Kidney (tissue), 14 donors: ENCODE measurements around the gene WLS. TPM values are rescaled to one million over a fixed set of nuclear protein-coding genes. Genes with fewer than 3 reads are reported as not detected.
A peak's percentile ranks its signal among the peaks of the same experiment; 100 is the strongest.

Experiments
- DNase-seq, 5 donors: peaks; one replicate each; pipeline ENCODE4 v3.0.0-alpha.2; 2013 to 2020
- FAIRE-seq: peaks from 2 replicates; lab custom pipeline; 2012; peaks lifted over from hg19 to GRCh38; lab: Jason Lieb, UNC
- H3K27ac ChIP-seq, 2 donors: one replicate each; pipeline ENCODE4 v1.7.0; 2013; ENCODE audit warnings: low read depth in 2 of 2, low read length in 2 of 2, inconsistent platforms in 1 of 2
- H3K27me3 ChIP-seq: one replicate; pipeline ENCODE4 v1.7.1; 2013; ENCODE audit warnings: low read length, inconsistent platforms; ENCODE audit not compliant: control insufficient read depth, insufficient read depth
- H3K36me3 ChIP-seq, 3 donors: one replicate each; pipeline versions ENCODE4 v1.7.0 to v1.7.1; 2013; ENCODE audit warnings: low read length in 3 of 3, control low read depth in 1 of 3, inconsistent platforms in 1 of 3; ENCODE audit not compliant: insufficient read depth in 3 of 3, control insufficient read depth in 2 of 3
- H3K4me1 ChIP-seq, 3 donors: one replicate each; pipeline versions ENCODE4 v1.7.0 to v1.7.1; 2013; ENCODE audit warnings: low read length in 3 of 3, inconsistent platforms in 1 of 3, low read depth in 1 of 3; ENCODE audit not compliant: control insufficient read depth in 2 of 3, insufficient read depth in 2 of 3
- H3K4me3 ChIP-seq, 3 donors: one replicate each; pipeline versions ENCODE4 v1.7.0 to v1.8.1; 2013; ENCODE audit warnings: low read length in 3 of 3, control low read depth in 1 of 3, inconsistent platforms in 1 of 3
- H3K9ac ChIP-seq, 3 donors: one replicate each; pipeline versions ENCODE4 v1.7.0 to v1.7.1; 2013; ENCODE audit warnings: low read length in 3 of 3, control low read depth in 1 of 3, inconsistent platforms in 1 of 3
- H3K9me3 ChIP-seq, 3 donors: one replicate each; pipeline versions ENCODE4 v1.7.0 to v1.7.1; 2013; ENCODE audit warnings: low read length in 3 of 3, control low read depth in 1 of 3, inconsistent platforms in 1 of 3; ENCODE audit not compliant: control insufficient read depth in 2 of 3, insufficient read depth in 1 of 3
- intact Hi-C: fragments of 100-400 bp; cut with DNase I; formaldehyde crosslinking; loops from one replicate; pipeline ENCODE4 v1.11.1; 2022
- polyA plus RNA-seq: library from polyadenylated mRNA; stranded (reverse); fragments of 350-450 nt; fragmentation: Illumina TruSeq; extraction: RNeasy Lipid Tissue Mini Kit (QIAGEN cat#74804); gene quantifications from one replicate; pipeline ENCODE4 v1.2.3, GENCODE V29; 2014; ENCODE audit warnings: low read depth, low replicate concordance; ENCODE audit not compliant: insufficient read depth
- total RNA-seq: library from RNA; stranded (reverse); fragmentation: NEBNext Ultra II Directional; extraction: Animal tissue kit (Norgen Biotek cat#: 25700); gene quantifications from one replicate; pipeline ENCODE4 v1.2.1, GENCODE V29; 2021
- TF ChIP-seq, protein P1 (sequence below): IDR thresholded peaks from 3 replicates; pipeline ENCODE4 v1.5.1; 2012; ENCODE audit warnings: mild to moderate bottlenecking, moderate library complexity, borderline replicate concordance; ENCODE audit not compliant: insufficient read depth; ENCODE audit errors: extremely low read depth
- donor health status: control.
- donor health status: control.
- donor health status: control.
- donor health status: control.
- donor health status: control.
- donor health status: DM: yes; HTN: yes; CAD: no.
- donor health status: Normal renal cell carcinoma (clear cell type).

WLS gene
- total and polyA plus RNA-seq, 2 donors from 2014 or later, result 92.3 to 147 TPM

DNA sequence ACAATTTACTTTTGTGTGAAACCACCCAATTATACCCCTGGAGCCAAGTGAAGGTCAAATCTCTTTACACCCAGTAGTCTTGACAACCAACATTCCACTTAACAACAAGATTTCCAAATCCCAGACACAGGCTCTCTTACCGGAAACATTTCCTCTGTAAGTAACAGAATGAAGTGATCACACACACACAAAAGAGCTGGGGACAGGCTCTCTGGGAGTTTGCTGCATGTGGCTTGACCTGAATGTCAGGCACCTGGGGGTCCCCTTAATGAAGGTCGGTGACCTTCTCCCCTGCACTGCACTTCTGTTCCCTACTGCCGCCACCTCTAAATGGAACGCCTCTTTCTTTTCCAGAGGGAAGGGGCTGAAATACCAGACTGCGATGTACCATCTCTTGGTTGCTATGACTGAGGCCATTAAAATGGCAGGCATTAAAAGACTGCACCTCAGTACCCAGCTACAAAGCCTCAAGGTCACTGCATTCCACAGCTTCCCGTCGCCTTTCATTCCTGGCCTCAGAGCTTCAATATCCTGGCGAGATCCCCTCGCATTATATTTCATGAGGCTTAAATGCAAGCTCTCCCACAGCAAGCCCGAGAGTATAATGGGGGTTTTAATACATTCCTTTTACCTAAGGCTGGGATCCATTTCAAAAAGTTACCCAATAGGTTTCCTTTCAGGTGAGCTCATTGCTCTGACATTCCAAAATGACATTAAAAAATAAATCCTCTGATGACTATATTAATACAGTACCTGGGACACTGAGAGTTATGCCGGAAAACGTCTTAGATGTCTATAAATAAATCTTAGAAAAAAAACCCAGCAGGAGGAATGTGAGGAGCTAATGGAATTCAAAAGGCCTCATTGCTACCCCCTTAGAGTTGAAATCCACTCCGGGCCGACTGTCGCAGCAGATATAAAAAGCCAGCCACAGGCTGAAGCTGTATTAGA lies 91.0 kb downstream of the WLS start:
- H3K36me3 ChIP-seq, result peaks cover 0 to 21% (median 20%) of the 10 kb centered on the region in 3 donors
- no peaks in the 10 kb centered on the region for H3K9me3 ChIP-seq
- peaks cover 0 to 19% (median 8%) of the 10 kb centered on the region in 3 donors for H3K4me1 ChIP-seq
- FAIRE-seq, result no peak
- intact Hi-C loops, result no loop called here
- H3K4me3 ChIP-seq, result no peak overlapping the region
- peak overlapping the region; percentile 48 to 75 for H3K27ac ChIP-seq
- H3K9ac ChIP-seq, result no peak overlapping the region
- TF ChIP-seq, protein P1, sequence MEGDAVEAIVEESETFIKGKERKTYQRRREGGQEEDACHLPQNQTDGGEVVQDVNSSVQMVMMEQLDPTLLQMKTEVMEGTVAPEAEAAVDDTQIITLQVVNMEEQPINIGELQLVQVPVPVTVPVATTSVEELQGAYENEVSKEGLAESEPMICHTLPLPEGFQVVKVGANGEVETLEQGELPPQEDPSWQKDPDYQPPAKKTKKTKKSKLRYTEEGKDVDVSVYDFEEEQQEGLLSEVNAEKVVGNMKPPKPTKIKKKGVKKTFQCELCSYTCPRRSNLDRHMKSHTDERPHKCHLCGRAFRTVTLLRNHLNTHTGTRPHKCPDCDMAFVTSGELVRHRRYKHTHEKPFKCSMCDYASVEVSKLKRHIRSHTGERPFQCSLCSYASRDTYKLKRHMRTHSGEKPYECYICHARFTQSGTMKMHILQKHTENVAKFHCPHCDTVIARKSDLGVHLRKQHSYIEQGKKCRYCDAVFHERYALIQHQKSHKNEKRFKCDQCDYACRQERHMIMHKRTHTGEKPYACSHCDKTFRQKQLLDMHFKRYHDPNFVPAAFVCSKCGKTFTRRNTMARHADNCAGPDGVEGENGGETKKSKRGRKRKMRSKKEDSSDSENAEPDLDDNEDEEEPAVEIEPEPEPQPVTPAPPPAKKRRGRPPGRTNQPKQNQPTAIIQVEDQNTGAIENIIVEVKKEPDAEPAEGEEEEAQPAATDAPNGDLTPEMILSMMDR, result no peak
- DNase-seq, result peak in 3 of 5 donors; percentile 55 to 85 (median 79)
- H3K27me3 ChIP-seq, result no peaks in the 10 kb centered on the region

DNA sequence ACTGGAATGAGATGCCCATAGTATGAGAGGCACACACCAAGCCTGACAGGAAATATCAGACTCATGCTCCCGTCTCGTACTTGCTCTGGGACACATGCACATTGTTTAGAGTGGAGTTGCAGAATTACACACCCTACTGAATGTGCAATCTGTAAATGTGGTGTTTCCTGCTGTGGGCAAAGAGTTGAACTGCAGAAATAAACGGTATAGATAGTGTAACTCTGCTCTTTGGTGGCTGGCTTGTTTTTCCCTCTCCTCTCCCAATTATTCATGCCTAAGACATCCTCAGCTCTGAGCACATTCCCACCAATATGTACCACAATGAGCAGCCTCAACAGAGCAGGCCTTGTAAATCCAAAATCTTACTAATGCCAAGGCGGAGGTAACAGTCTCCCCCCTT lies 91.8 kb downstream of the WLS start:
- Histone ChIP-seq H3K9ac (no peak overlapping the region), H3K27ac (no peak overlapping the region)

GRCh38 chr1:68136187-68136586 lies 96.1 kb downstream of the WLS start:
- Histone ChIP-seq H3K4me1 (peaks cover 0 to 1% (median 1%) of the 10 kb centered on the region in 3 donors), H3K36me3 (peaks cover 0 to 46% (median 22%) of the 10 kb centered on the region in 3 donors), H3K27ac (no peak overlapping the region), H3K9me3 (no peaks in the 10 kb centered on the region), H3K9ac (no peak overlapping the region), H3K4me3 (no peak overlapping the region), H3K27me3 (no peaks in the 10 kb centered on the region)
- DNase-seq (no peak), FAIRE-seq (no peak)
- TF ChIP-seq, protein P1, result no peak
- intact Hi-C loops, result no loop called here

More for the DNA sequence above, 91.8 kb downstream of the WLS start:
- DNase-seq (no peak), FAIRE-seq (no peak)
- H3K36me3 ChIP-seq, result peaks cover 0 to 24% (median 22%) of the 10 kb centered on the region in 3 donors
- TF ChIP-seq, protein P1, result no peak
- H3K9me3 ChIP-seq, result no peaks in the 10 kb centered on the region
- H3K27me3 ChIP-seq, result no peaks in the 10 kb centered on the region
- intact Hi-C loops, result no loop called here
- no peak overlapping the region for H3K4me3 ChIP-seq
- peaks cover 0 to 19% (median 7%) of the 10 kb centered on the region in 3 donors for H3K4me1 ChIP-seq
